ENCODE data around the gene CRAMP1.

CRAMP1 gene

DNA sequence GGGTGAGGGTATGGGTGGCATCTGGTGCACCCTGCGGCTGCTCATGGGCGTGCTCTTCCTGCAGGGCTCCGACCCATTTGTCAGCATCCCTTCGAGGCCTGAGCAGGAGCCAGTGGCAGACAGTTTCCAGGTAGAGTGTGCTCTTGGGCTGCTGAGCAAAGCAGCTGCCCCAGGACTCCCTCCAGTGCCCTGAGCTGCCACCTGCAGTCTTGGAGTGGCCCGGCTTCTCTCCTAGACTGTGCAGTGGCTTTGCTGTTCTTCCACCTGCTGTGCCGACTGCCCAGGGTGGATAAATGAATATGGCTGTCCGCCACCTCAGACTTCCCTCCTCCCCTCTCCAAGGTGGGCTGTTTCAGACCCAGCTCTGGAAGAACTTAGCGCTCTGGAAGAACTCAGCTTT is 55.1 kb downstream of the CRAMP1 start:
- CTCF ChIA-PET: interaction anchor here (0.6 kb wide), 1 partner anchor 38 kb away, joined by 3 read pairs; no protein-coding TSS in a partner anchor
- no peak for DNase-seq (ENCODE audit: low read depth, low spot score)
- TF ChIP-seq, protein P1, sequence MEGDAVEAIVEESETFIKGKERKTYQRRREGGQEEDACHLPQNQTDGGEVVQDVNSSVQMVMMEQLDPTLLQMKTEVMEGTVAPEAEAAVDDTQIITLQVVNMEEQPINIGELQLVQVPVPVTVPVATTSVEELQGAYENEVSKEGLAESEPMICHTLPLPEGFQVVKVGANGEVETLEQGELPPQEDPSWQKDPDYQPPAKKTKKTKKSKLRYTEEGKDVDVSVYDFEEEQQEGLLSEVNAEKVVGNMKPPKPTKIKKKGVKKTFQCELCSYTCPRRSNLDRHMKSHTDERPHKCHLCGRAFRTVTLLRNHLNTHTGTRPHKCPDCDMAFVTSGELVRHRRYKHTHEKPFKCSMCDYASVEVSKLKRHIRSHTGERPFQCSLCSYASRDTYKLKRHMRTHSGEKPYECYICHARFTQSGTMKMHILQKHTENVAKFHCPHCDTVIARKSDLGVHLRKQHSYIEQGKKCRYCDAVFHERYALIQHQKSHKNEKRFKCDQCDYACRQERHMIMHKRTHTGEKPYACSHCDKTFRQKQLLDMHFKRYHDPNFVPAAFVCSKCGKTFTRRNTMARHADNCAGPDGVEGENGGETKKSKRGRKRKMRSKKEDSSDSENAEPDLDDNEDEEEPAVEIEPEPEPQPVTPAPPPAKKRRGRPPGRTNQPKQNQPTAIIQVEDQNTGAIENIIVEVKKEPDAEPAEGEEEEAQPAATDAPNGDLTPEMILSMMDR (IDR thresholded peaks at IDR 0.05; ENCODE audit: insufficient read depth, low read length, missing control alignments): no peak
- no peak overlapping the region for H3K4me3 ChIP-seq (ENCODE audit: low read depth, low read length)
- POLR2A ChIA-PET: no interaction called here

DNA sequence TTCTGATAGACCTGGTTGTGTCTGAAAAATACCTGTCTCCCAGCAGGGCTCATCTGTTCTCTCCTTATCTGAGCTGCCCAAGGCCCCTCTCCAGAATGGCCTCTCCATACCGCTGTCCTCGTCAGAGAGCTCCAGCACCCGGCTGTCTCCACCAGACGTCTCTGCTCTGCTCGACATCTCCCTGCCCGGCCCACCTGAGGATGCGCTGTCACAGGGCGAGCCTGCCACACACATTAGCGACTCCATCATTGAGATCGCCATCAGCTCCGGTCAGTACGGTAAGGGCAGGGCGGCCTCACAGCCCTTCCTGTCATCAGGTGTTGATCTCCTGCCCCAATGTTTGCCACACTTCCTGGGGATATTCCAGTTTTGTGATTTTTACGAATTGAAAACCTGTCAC is 55.8 kb downstream of the CRAMP1 start:
- H3K4me3 ChIP-seq (ENCODE audit: low read depth, low read length): no peak overlapping the region
- TF ChIP-seq, protein P1 (IDR thresholded peaks at IDR 0.05; ENCODE audit: insufficient read depth, low read length, missing control alignments): no peak
- DNase-seq (ENCODE audit: low read depth, low spot score): no peak
- ChIA-PET CTCF (interaction anchor here (0.6 to 1.2 kb wide), 3 partner anchors 34 to 56 kb away, joined by 3 to 5 read pairs (median 4); no protein-coding TSS in a partner anchor), POLR2A (no interaction called here)

DNA sequence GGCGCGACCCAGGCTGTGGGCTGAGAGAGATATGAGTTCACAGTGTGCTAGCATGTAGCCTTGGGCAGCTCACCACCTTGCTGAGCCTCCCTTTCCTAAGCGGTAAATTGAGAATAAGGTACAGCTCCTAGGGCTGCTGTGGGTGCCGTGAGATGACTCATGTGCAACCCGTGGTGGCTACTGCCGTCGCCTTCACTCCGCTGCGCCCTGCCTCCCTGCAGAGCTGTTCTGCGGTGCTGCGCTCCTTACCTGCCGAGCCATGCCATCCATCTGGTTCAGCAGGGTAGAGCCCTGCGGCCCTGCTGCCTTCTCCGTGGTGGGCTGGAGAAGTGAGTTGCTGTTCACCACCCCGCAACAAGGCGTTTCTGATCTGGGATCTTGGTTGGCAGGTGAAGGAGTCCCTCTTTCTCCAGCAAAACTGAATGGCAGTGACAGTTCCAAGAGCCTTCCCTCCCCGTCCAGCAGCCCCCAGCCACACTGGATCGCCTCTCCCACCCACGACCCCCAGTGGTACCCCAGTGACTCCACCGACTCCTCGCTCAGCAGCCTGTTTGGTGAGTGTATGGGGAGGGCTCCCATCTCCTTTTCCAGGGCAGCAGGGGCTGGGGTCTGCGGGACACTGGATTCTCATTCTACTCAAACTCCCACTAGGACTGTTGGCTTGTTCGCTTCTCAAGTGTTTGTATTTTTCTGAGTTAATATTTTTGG is 56.6 kb downstream of the CRAMP1 start:
- ChIA-PET POLR2A (no interaction called here), CTCF (interaction anchor here (1.0 to 1.4 kb wide), 4 partner anchors 19 to 55 kb away, joined by 3 to 5 read pairs (median 4); partner anchors contain the start of gene MAPK8IP3)
- DNase-seq (ENCODE audit: low read depth, low spot score): no peak
- no peak overlapping the region for H3K4me3 ChIP-seq (ENCODE audit: low read depth, low read length)
- TF ChIP-seq, protein P1 (IDR thresholded peaks at IDR 0.05; ENCODE audit: insufficient read depth, low read length, missing control alignments): no peak

DNA sequence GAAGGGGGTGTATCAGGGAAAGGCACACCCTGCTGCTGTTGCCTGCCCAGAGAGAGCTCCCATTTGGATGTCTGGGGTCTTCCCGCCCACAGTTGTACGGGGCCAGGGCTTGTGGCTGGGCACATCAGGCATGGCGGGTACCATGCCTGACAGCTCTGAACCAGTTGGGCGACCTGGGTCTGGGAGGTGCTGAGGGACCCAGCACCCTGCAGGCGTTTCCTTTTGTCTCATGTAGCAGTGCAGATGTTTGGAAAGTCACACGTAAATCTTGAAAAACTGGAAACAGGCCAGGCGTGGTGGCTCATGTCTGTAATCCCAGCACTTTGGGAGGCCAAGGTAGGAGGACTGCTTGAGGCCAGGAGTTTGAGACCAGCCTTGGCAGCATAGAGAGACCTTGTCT is 57.5 kb downstream of the CRAMP1 start:
- POLR2A ChIA-PET: no interaction called here
- CTCF ChIA-PET: interaction anchor here (1.3 to 1.4 kb wide), 2 partner anchors 20 to 36 kb away, joined by 3 read pairs; partner anchors contain the start of gene MAPK8IP3
- TF ChIP-seq, protein P1 (IDR thresholded peaks at IDR 0.05; ENCODE audit: insufficient read depth, low read length, missing control alignments): no peak
- H3K4me3 ChIP-seq (ENCODE audit: low read depth, low read length): no peak overlapping the region
- DNase-seq (ENCODE audit: low read depth, low spot score): no peak

DNA sequence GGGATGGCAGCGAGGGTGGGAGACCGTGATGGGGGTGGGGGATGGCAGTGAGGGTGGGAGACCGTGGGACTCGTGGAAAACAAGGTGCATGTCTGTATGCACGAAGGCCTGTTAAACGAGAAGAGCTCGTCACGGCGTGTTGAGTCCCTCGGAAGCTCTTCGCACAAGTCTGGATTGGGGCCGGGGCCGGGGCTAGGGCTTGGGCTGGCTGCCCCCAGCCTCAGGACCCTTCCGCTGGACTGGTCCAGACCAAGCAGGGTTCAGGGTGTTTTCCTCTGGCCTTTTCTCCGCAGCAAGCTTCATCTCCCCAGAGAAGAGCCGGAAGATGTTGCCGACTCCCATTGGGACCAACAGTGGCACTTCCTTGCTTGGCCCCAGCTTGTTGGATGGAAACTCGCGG is 58.2 kb downstream of the CRAMP1 start:
- H3K4me3 ChIP-seq (ENCODE audit: low read depth, low read length): no peak overlapping the region
- no peak for DNase-seq (ENCODE audit: low read depth, low spot score)
- TF ChIP-seq, protein P1 (IDR thresholded peaks at IDR 0.05; ENCODE audit: insufficient read depth, low read length, missing control alignments): no peak
- POLR2A ChIA-PET: no interaction called here
- CTCF ChIA-PET: no interaction called here

DNA sequence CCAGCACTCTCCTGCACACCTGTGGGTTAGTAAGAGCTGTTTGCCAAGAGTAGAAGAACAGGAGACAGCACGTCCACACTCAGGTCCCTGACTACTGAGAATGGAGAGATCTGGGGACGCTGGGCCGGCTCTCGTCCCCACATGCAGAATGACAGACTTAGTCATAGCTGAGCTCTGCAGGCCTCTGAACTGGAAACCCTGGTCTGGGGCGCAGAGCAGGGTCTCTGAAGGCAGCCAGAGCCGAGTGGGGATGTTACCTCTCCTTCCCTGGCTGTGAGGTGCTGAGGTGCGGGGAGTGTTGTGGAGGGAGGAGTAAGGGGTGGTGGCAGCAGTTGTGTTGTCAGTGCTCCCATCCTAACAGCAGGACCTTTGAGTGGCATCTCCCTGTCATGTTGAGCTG is 58.7 kb downstream of the CRAMP1 start:
- POLR2A ChIA-PET: no interaction called here
- no peak for DNase-seq (ENCODE audit: low read depth, low spot score)
- no peak overlapping the region for H3K4me3 ChIP-seq (ENCODE audit: low read depth, low read length)
- TF ChIP-seq, protein P1 (IDR thresholded peaks at IDR 0.05; ENCODE audit: insufficient read depth, low read length, missing control alignments): no peak
- CTCF ChIA-PET: no interaction called here

All from AG04449 (cell line).